NCI-H146 treated with DMSO at 0.1 percent for 48 hours (cell line): Measurements from ENCODE around the gene DNAAF8.
A peak's percentile ranks its signal among the peaks of the same experiment; 100 is the strongest.

ENCODE experiments used
- DNase-seq: peaks from one replicate; lab custom pipeline; 2025; ENCODE audit not compliant: unreplicated experiment; lab: John Stamatoyannopoulos, UW

Gene DNAAF8

DNA sequence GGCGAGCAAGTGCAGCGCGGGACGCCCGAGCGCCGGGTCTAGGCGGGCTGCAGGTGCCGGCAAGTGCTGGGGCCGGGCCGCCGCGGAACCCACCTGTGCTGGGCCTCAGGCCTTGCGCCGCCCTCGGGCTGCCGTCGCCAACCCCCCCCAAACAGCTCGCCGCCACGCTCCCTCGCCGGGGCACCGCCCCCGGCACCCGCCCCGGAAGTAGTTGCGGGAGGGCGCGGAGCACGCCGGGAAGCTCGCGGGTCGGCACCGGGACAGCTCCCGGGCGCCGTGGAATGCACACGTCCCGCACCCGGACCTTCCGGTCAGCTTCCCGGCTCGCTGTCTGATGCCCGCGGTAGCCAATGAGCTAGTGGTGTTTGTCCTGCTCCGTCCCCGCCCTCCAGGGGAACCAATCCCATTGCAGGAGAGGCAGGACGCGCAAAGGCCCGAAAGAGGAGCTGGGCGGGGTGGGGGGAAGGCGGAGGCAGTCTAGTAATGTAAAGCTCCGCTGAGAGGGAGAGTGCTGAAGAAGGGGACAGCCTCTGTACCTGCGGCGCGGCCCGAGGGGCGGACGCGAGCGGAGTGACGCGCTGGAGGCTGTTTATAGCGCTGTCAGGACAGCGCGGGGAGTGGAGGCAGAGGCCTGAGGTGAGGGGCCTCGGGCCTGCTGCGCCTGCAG, at the start of gene DNAAF8, which contains the start of gene ANKS3:
Gene DNAAF8 (plus strand): TSS at position 475 of the 667 bp plus-strand sequence. CDS start 1,978 bp downstream, outside the sequence.
Gene ANKS3 (minus strand): TSS at position 209 of the 667 bp plus-strand sequence. CDS start 4,122 bp downstream, outside the sequence.
- DNase-seq: peak; percentile 91

DNA sequence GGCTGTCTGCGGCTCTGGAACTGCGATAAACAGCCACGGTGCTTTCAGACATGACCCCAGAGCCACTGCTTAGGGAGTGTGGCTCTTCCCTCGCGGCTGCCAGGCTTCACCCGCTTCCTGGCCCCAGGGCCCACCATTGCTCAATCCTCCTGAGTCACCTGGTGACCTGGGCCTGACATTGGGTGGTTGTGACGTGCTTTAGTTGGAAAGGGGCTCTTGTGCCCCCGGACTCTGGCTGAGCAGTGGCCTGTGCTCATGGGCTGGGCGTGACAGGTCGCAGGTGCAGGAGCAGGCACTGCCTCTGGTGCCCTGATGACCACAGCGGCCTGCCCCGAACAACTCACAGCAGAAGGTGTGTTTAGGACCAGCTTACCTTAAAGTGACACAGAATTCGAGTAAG, 49.6 kb upstream of the DNAAF8 start:
- no peak for DNase-seq

- no peak for DNase-seq
Observed at GRCh38 chr16:4685292-4685691, 49.0 kb upstream of the DNAAF8 start.

GRCh38 chr16:4685776-4686496, 48.4 kb upstream of the DNAAF8 start:
- no peak for DNase-seq

GRCh38 chr16:4686497-4687210, 47.7 kb upstream of the DNAAF8 start:
- no peak for DNase-seq

DNA sequence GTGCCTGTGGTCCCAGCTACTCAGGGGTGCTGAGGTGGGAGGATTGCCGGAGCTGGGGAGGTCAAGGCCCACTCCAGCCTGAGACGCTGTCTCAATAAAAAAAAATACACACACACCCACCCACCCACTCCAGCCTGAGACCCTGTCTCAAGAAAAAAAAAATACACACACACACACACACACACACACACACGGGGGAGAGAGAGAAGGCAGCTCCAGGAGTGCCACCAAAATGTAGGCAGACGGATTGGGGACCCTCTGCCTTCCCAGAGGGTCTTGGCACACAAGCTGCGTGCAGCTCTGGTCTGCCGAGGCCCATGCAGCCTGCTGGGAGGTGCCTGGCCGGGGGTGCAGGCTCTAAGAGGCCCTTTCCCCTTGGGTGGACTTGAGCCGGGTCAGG, 46.9 kb upstream of the DNAAF8 start:
- DNase-seq: no peak

DNA sequence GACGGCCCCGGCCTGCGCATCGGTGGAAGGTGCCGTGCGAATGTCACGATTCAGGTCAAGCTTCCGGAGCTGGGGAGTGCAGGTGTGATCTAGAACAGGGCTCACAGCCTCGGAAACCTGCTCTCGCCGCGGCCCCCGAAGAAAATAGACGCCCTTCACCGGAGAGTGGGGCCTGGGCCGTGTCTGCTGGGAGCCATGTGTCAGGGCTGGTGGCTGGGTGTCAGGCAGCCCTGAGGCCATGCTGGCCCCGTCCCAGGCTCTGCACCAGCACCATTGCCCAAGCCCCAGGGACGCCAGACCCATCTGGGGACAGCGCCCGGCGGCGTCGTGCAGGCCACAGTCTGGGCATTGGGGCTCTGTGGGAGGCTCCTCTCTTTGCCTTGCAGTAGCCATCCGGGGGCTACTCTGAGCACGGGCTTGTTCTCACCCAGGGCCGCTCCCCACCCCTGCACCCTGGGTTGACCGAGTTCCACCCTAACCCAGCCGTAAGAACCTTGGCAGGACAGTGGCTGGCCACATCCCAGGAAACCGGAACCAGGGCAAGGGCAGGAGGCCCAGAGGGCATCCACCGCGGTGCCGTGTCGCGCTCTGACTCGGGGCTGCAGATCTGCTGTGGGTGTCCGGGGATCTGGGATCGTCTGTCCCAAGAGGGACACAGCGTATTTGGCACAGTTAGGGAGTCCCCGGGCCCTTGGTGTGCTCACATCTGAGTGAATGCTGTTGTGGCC, 46.2 kb upstream of the DNAAF8 start:
- DNase-seq: no peak

DNA sequence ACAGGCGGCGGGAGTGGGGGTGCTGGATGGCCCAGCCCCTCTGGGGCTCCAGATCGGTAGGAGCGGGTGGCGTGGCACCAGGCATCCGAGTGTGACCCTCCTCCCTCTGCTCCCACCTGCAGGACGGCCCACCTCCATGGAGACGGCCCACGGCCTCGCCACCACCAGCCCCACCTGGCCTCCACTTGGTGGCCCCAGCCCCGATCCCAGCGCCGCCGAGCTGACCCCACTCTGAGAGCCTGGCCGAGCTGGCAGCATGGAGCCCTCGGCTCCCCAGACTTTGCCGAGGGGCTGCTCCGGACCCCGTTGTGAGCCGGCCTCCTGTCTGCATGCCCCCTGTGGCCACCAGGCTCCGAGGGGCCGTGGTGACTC, 45.7 kb upstream of the DNAAF8 start:
- no peak for DNase-seq

DNA sequence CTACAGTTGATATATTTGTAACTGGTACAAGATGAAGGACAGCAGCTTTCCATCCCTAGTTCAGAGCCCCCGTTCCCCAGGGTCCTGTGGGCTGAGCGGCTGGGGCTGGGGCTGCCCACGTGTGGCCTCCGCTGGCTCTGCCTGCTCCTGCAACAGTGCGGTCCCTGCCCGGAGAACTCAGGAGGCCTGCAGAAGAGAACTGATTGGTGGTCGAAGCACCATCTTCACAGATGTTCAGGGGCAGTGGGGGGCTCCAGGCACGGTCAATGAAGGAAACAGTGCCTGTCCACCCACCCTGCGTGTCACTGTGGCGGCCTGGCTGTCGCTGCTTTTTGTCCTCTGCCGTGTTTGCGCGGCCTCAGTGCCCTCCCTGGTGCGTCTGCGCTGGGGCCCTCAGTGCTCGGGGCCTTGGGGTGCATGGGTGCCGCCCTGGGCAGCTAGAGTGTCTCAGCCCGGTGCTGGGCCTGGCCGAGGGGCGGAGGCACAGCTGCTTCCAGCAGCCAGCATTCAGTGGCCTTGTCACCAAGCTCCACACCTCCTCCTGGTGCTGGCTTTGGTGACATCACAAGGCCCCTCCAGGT, 45.2 kb upstream of the DNAAF8 start:
- no peak for DNase-seq

GRCh38 chr16:4689864-4690704, 44.3 kb upstream of the DNAAF8 start:
- no peak for DNase-seq

DNA sequence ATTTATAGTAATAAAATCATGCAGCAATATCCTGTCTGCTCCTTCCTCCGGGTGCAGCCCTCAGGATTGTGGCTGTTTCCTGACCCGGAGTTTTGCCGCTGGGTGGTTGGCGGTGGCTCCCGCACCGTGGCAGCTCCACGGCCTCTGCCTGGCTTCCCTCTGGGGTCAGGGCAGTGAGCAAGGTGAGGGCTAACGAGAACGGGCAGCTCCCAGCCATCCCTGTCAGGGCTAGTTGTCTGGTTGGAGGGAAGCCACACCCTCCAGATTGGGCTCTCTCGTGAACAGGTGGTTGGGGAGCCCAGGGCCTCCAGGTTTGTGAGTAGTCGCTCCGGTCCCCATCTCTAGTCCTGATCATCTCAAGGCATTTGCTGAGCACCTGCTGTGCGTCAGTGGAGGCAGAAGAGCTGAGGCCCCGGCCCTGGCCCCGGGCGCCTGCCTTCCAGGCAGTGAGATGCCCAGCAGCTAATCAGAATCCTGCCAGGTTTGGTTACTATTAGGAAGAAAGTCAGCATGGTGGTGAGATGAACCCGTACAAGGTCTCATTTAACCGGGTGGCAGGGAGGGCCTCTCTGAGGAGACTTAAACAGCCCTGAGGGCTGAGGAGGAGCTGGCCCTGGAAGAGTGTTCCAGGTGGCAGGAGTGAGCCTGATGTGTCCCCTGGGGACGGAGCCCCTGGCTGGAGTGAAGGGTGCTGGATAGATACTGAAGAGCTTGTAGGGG, 43.2 kb upstream of the DNAAF8 start:
- DNase-seq: no peak

- no peak for DNase-seq
Observed at GRCh38 chr16:4691666-4692412, 42.5 kb upstream of the DNAAF8 start.

GRCh38 chr16:4692460-4693295, 41.7 kb upstream of the DNAAF8 start:
- no peak for DNase-seq

- DNase-seq: peak; percentile 92
Observed at GRCh38 chr16:4693296-4693955, 40.9 kb upstream of the DNAAF8 start, which contains the start of gene NUDT16L1. Gene NUDT16L1 (plus strand): TSS chr16:4693562. CDS start chr16:4693727, 165 bp downstream.

DNA sequence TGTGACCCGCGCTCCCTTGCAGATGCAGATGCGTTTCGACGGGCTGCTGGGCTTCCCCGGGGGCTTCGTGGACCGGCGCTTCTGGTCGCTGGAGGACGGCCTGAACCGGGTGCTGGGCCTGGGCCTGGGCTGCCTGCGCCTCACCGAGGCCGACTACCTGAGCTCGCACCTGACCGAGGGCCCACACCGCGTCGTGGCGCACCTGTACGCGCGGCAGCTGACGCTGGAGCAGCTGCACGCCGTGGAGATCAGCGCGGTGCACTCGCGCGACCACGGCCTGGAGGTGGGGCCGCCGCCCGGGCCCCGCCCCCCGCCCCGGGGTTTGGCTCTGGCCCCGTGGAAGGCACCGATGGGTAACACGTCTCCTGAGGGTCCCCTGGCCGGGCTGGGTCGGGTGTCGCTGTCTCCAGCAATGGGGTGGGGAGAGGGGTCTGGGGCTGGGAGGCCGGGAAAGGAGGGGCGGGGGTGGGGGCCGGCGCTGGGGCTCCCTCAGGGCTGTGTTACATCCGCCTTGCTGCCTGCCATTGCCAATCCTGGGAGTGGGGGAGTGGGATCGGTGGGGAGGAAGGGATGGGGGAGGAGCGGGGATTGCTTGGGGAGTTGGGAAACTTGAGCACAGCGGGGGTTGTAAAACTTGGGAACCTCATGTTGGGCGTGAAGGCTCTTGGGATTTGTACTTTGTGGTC, 40.2 kb upstream of the DNAAF8 start:
- peak; percentile 10 for DNase-seq

DNA sequence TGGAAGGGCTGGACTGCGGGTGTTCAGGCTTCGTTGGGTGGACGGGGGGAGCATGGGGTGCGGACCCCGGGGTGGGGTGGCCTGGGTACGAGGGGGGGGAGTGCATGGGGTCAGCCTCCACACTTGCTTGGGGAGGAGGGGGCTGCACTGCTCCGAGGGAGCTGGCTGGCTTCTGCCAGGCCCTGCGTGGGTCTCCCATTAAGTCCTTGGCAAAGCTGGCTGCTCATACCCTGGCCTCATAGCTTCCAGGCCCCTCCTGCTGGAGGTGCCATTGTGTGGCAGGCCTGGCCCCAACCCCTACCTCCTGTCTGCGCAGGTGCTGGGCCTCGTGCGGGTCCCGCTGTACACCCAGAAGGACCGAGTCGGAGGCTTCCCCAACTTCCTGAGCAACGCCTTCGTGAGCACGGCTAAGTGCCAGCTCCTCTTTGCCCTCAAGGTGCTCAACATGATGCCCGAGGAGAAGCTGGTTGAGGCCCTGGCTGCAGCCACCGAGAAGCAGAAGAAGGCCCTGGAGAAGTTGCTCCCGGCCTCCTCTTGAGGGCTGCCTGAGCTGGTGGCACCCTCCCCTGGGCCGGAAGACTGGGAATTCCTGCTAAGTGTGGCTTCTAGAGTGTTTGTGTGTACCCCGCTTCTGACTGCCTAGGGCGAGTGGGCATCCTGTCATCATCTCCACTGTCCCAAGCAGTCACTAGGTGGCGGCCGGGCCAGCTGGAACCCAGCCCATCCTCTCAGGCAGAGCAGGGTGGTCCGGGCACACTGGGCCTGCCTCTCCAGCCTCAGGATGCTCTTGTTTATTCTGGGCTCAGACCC, 39.5 kb upstream of the DNAAF8 start:
- DNase-seq: no peak
